HCEC 1CT (cell line): ENCODE measurements around the gene LIN54.
"Not testable (repeated sequence)": the region's sequence is repeated elsewhere in the genome, so short reads cannot be mapped to it uniquely, and the experiment has no call there.

Experiments used
- DNase-seq: peaks from one replicate; pipeline ENCODE4 v3.0.0-alpha.2; 2017

LIN54 gene

DNA sequence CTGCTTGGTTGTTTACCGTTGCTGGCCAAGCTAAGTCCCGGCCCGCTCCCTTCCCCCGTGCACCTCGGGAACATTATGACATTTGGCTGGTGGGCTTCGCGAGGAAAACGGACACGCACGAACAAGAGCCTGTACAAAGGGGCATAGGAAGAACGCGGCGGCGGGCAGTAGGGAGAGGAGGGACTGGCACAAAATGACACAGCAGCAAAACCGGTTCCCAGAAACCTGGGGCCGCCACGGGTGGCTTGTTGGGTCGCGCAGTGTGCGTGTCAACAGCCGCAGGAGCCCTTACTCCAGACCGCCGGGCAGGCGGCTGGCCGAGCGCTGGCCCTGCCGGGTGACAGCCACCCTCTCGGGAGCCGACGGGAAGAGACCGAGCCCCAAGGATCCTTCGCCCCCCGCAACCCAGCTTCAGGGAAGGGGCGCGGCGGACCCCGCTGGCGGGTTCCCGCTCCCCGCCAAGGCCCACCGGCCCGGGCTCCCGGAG, 1.6 kb upstream of the LIN54 start:
- DNase-seq = no peak

DNA sequence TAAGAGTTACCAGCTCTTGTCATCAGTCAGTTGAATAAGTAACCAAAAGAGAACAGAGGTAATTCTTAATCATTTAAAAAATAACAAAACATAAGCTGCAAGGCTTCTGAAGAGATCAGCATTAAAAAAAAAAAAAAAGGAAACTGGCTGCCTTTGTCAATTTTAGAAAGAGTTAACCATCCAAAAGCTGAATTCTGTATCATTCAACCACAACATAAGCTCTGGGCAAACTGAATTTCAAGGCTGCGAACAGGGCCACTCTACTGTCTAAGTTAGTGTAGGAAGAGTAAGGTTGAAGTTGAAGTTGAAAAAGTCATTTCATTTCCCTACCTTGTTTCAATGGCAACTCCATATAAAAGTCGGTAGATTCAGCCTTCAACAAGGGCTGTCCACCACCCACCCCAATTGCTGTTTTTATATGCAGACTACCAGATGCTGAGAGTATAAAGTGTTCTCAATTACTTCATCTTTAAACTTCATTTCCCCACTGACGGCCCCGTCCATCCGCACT, 1.1 kb upstream of the LIN54 start:
- no peak for DNase-seq

DNA sequence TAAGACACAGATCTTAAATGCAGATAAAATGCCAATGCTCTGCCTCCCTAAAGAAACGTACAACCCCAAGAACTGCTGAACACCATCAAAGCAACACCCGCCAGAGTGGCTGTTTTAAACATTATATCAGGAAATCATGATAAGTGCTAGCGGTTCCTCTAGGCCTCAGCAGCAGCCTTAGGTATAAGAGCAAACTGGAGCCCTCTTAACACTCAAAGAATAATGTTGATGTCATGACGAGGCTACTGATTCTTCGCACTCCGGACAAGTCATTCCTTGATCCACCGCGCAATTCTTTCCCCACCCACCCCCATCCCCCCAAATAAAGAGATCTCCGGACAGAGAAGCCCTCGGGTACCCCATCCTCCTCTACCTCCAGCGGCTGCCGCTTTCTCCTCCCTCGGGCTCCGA, 507 bp downstream of the LIN54 start:
- peak; percentile 20 for DNase-seq

DNA sequence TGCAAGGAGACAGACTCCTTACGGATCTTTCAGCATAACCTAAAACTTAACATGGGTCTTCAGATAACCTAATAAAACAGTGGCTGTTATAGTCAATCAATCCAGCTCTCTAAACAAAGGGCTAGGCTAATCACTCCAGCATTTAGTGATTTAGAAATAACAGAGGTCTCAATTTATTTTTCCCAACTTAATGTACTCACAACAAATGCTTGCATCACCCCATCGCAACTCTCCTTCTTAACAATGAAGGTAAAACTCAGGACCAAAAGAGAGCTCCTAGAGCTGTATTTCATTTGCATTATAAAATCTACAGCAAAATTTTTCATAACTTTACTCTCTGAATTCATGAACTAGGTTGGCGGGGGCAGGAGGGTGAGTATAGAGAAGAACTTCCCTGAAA, 1.1 kb downstream of the LIN54 start:
- no peak for DNase-seq

DNA sequence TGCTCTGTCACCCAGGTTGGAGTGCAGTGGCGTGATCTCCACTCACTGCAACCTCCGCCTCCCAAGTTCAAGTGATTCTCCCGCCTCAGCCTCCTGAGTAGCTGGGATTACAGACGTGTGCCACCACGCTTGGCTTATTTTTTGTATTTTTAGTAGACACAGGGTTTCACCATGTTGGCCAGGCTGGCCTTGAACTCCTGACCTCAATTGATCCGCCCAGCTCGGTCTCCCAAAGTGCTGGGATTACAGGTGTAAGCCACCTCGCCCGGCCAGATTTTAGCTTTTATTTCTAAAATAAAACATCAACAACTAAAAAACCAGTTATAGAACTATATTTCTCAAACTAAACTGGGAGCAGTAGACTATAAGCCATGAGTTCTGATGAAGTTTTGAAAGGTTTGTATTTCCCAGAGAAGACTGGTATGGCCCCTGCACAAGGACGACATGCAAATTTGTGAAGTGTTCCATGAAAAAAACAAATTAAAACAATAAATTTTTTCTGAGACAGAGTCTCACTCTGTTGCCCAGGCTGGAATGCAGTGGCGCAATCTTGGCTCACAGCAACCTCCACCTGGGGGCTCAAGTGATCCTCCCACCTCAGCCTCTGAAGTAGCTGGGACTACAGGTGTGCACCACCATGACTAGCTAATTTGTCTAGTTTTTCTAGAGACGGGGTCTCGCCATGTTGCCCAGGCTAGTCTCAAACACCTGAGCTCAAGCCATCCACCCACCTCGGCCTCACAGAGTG, 7.4 kb downstream of the LIN54 start:
- not testable (repeated sequence) for DNase-seq

DNA sequence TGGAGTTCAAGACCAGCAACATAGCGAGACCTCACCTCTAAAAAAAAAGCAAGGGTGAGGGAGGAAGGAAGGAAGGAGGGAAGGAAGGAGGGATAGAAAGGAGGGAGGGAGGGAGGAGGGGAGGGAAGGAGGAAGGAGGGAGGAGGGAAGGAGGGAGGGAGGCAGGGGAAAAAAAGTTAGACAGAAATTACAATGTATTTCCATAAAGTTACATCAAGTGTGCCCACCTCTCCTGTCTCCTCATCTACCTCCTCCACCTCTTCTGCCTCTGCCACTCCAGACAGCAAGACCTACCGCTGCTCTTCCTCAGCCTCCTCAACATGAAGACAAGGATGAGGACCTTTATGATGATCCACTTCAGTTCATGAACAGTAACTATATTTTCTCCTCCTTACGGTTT, 8.3 kb downstream of the LIN54 start:
- DNase-seq = no peak

DNA sequence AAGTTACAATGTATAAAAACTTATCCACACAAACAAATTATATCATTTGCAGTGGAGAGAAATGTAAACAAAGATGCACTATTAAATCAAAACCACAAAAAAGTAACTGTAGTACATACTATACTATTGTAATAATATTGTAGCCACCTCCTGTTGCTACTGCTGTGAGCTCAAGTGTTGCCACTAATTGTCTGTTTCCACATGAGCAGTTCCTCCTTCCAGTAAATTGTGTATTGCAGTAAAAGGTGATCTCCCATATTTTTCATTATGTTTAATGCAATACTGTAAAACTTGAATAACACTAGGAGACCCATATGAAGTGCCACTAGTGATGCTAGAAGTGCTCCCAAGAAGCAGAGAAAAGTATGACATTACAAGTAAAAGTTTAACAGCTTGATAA, 11.7 kb downstream of the LIN54 start:
- no peak for DNase-seq

DNA sequence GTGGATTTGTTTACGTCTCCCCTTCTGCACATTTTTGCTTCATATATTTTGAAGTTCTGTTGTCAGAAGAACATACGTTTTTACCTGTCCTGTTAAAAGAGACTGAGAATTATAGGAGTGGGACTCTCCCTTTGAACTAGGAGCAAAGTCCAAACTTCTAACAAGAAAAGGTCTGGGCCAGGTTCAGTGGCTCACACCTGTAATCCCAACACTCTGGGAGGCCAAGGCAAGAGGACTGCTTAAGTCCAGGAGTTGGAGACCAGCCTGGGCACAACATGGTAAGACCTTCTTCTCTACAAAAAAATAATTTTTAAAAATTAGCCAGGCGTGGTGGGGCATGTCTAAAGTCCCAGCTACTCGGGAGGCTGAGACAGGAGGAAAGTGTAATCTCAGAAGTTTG, 15.8 kb downstream of the LIN54 start:
- no peak for DNase-seq

DNA sequence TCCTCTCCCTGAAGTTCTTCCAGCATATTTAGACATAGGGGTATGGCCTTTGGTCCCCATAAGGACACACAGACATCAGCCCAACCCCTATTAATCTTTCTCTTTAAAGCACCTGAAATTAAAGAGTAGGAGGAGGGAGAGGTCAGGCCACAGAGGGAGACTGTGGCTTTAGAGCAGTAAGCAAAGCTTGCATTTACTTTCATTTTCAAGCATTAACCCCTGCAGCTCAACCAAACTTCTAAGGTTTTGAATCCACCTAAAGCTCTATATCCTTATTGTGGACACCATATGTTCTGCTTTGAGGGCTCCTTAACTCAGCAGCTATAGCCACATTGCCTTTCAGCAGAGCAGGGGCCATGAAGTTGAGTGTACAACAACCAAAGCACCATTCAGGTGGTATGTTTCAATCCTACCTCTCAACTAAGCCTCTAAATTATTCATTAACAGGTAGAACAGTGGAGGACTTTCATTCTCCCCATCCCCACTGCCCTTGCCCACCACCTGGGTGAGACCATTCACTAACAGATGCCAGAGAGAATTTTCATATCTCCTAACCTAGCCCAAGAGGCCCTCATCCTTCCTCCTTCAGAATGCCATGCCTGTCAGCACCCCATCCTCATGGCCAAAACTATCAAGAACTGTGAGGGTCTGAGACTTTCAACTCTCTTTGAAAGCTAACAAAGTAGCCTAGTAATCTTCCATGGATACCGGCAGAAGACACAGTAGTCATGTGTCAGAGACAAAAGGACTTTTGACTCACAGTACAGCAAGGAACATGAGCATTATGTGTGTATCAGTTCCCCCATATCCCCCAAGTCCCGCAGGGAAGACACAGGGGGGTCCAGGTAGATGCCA, 20.8 kb downstream of the LIN54 start:
- DNase-seq = no peak

DNA sequence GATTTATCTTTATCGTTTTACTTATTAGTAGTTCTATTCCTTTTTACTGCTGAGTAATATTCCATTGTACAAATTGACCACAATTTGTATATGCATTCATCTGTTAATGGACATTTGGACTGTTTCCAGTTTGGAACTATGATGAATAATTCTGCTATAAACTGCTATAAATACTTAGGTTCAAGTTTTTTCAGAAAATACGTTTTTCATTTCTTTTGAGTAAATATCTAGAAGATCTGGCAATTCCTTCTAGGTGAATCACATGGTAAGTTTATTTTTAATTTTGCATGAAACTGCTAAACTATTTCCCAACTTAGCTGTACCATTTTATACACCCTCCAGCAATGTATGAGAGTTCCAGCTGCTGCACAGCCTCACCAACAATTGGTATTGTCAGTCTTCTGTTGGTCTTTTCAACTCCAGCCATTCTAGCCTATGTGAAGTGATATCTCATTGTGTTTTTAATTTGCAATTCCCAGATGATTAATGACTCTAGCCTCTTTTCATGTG, 22.2 kb downstream of the LIN54 start:
- peak; percentile 87 for DNase-seq

DNA sequence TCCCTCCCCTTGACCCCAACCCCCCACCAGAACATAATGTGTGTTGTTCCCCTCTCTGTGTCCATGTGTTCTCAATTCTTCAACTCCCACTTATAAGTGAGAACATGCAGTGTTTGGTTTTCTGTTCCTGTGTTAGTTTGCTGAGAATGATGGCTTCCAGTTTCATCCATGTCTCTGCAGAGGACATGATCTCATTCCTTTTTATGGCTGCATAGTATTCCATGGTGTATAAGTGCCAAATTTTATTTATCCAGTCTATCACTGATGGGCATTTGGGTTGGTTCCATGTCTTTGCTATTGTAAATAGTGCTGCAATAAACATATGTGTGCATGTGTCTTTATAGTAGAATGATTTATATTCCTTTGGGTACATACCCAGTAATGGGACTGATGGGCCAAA, 23.1 kb downstream of the LIN54 start:
- not testable (repeated sequence) for DNase-seq

DNA sequence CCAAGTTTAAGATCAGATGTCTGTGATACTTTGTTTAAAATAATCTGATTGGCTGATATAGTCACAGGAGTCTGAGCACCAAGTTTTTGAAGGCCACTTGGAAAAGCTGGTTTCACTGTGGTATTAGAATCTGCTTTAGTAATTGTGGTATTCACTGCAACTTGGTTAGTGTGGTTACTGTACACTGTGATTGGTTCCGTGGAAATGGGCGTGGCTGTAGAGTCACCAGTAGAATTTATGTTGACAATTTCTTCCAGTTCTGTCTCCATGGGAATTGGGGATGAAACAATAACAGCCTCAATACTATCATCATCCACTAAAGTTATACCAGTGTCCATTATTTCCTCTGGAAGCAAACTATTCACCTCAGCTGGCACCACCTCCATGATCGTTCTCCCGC, 26.2 kb downstream of the LIN54 start:
- DNase-seq = peak; percentile 39

DNA sequence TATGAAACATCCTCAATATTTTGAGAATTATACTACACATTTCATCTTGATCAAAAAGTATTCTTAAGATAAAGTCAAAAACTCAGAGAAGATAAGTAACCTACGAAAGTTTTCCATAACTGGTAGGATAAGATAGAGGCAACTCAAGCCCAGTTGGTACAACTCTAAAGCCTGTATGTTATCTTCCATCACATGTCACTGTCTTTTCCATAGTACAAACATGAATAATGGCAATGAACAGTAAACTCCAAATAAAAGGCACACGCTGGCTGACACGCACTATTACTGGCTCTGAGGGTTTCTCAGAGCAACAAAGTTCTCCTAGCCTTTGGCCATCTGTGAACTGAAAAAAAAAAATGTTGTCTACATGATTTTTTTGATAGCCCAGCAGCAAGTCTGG, 27.2 kb downstream of the LIN54 start:
- DNase-seq = no peak

DNA sequence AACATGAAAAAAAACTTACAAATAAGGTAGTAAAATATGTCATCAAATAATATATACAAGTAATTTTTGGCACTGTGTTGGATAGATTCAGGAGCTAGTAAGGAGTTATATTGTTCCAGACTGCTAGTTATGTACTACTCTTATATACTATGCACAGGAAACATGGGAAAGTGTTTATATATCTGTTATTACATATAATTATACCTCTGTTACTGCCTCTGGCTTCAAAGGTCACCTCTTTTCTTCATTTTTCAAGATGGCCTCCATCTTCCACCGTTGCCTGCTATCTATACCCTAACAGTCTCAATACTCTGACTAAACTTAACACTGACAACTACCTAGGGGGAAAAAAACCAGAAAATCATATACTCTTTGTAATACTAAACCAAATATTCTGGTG, 29.5 kb downstream of the LIN54 start:
- DNase-seq = no peak

DNA sequence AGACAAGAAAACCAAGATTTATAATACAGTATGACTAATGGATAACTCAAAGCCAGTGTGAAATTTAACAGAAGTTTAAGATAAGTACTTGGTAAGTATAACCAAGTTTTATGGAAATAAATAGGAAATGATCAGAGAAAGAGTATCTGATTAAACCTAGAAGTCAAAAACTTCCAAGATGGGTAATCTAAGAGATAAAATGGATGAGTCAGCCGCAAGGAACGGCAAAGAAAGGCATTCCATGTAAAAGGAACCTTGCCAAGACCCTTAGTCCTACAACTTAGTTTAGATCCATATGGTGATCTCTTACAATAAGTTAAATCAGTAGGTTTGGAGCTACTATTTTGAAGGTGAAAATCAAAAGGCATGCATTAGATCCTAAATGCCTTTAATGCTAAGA, 34.8 kb downstream of the LIN54 start:
- peak; percentile 21 for DNase-seq

DNA sequence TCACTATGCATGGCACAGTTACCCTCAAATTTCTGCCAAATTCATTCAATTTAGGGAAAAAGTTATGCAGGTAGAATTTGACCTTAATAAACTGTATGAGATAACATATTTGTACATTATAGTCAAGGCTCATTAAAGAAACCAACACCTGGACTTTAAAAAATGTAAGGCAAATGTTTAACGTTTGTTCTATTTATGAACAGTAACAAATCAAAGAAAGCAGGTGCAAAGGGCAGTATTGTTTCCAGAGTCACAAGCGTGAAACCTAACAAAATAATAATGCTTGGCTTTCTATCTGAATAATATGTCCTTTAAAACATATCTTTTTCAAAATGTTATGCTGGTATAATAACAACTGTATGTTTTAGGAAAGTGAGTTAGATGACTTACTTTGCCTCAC, 41.2 kb downstream of the LIN54 start:
- no peak for DNase-seq

DNA sequence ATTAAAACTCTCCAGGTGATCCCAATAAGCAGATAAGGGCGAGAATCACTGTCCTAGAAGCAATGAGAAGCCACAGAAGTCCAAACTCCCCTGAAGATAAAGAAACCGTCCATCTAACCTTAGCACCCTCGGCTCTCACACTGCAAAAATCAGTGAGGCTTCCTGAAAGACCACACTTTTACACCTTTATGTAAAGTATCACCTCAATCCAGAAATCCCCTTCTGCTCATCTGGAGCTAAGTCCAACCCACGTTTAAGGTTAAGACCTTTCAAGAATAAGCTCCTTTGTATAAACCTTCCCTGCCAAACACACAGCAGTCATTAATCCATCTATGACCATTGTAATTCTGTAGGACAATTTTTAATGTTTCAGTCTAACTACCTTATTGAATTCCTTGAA, 41.7 kb downstream of the LIN54 start:
- DNase-seq = no peak

DNA sequence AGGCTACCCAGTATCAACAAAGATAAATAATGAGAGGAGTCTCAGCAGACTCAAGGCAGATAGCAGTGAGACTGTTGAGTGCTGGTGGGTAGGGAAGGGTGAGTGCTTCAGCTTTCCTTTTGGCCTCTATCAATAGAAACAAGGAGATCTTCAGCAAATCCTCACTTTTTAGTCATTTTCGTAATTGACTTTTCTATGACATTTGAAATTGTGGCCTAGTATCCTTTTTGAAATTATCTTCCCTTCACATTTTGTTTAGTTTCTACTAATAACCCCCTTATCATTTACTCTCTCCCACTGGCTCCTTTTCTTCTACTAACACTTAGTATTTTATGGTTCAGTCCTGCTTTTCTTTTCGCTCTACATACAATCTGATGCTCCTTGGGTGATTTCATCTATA, 44.9 kb downstream of the LIN54 start:
- DNase-seq = no peak

DNA sequence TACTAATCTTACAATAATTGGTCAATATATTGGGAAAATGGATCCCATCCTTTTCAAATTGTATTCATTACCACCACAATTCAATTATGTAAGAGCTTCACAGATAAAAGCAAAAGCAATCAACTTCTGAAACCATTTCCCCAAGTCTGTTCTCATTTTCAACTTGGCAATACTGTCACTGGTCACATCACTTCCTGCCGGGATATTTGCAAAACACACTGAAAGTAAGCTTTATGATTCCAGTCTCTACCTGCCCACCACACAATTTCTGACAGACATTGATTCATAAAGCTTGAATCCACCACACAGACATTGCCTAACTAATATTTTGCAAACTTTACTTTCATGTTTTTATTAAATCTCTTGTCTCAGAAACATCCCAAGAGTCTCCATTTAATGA, 53.6 kb downstream of the LIN54 start:
- no peak for DNase-seq

DNA sequence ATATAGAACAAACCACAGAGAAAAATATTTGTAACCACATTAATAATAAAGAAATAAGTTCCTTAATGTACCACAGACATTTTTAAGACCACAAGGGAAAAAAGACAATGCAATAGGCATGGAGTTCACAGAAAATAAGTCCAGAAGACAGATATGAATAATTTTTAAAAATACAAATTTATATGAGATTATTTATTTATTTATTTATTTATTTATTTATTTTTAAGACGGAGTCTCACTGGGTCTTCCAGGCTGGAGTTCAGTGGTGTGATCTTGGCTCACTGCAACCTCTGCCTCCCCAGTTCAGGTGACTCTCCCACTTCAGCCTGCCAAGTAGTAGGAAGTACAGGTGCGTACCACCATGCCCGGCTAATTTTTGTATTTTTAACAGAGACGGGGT, 56.4 kb downstream of the LIN54 start:
- no peak for DNase-seq

DNA sequence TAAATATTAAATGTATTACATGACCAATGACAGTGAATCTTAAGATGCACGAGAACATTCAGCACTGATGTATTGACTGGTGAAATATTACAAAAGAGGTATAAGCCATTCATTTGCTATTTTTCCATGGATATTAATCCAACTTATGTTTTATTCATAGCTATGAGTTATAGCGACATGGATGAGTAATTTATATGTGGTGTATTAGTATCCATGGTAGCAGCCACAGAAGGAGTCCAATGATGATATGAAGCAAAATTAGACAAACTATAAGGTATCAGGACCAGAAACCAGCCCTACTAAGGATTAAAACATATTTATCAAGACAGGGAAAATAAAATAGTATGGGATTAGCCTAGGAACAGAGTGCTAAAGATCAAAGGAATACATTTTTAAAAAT, 59.4 kb downstream of the LIN54 start:
- peak; percentile 3 for DNase-seq

DNA sequence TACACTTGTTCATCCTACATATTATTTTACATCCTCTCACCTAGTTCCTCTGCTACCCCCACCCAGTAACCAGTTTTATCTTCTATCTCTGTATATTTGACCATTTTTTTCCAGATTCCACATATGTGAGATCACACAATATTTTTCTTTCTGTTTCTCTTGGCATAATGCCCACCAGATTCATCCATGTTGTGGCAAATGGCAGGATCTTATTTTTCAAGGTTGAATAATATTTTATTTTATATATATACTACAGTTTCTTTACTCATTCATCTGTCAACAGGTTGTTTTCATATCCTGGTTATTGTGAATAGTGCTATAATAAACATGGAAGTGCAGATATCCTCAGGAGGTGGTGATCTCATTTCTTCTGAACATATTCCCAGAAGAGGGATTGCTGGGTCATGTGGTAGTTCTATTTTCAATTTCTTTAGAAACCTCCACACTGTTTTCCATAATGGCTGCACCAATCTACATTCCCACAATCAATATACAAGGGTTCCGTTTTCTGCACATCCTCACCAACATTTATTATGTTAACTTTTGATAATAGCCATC, 61.9 kb downstream of the LIN54 start:
- DNase-seq = no peak

DNA sequence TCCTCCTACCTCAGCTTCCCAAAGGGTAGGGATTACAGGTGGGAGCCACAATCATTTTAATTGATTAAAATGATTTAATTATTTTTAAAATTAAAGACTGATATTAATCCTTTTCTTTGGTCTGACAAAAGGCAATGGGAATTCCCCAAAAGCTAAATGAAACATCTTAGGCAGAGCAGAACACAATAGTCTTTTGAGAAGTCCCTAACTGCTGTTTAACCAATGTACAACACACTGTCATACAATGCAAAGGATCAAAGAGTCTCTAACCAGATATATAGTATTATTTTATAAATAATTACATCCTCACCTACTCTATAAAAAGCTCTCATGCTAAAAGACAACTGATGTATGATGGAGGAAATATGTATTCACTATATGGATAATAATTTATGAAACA, 63.1 kb downstream of the LIN54 start:
- DNase-seq = no peak

DNA sequence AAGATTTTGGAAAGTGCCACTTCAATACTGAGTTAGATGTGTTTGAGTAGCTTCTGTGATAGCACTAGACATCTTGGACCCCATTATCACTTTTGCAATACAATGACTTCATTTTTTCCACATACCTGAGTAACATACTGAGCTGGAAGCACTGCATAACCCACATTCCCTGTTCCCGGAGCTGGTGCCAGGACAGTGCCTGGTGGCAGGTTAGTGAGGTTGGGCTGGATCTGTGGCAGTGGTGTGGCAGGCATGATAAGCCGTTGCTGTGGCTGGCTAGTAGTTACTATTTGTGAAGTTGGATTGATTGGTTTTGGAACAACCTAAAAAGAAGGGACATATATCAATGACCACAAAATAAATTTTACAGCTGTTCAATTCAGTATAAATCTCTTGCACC, 71.2 kb downstream of the LIN54 start:
- DNase-seq = no peak
